ELR (cell line): ENCODE measurements around the gene RGPD5.
"Not testable (repeated sequence)": the region's sequence is repeated elsewhere in the genome, so short reads cannot be mapped to it uniquely, and the experiment has no call there.

ENCODE experiments used
- DNase-seq: peaks from one replicate; pipeline ENCODE4 v3.0.0-alpha.2; 2015; ENCODE audit warnings: low read depth

RGPD5 gene

GRCh38 chr2:109893736-109894135 lies 99.6 kb downstream of the RGPD5 start:
- not testable (repeated sequence) for DNase-seq

GRCh38 chr2:109894141-109894540 lies 100.0 kb downstream of the RGPD5 start:
- not testable (repeated sequence) for DNase-seq

- not testable (repeated sequence) for DNase-seq
Observed at GRCh38 chr2:109895090-109895869, 101.2 kb downstream of the RGPD5 start.

- not testable (repeated sequence) for DNase-seq
Observed at GRCh38 chr2:109896212-109896611, 102.1 kb downstream of the RGPD5 start.

GRCh38 chr2:109897769-109898461 lies 103.8 kb downstream of the RGPD5 start:
- not testable (repeated sequence) for DNase-seq

GRCh38 chr2:109898462-109899336 lies 104.6 kb downstream of the RGPD5 start, which contains the start of gene LIMS3:
Gene LIMS3 (plus strand): TSS chr2:109898688. CDS start chr2:109898729, 41 bp downstream.
- not testable (repeated sequence) for DNase-seq

- DNase-seq: not testable (repeated sequence)
Observed at GRCh38 chr2:109905796-109906195, 111.7 kb downstream of the RGPD5 start.
